BLaER1 treated with 17β-estradiol and CSF1 and Interleukin-3, amounts not matched to agents 10 nM and 100 nM (cell line): ENCODE measurements around the gene GNAQ.
A peak's percentile ranks its signal among the peaks of the same experiment; 100 is the strongest.

Source experiments
- H3K27ac ChIP-seq, 11 experiments: shearing (Covaris generic); formaldehyde crosslinking; 2 replicates each; pipeline ENCODE4 v1.8.1; 2022
- H3K27me3 ChIP-seq, 11 experiments: shearing (Covaris generic); formaldehyde crosslinking; 2 replicates each; pipeline ENCODE4 v1.8.1; 2022
- H3K36me3 ChIP-seq, 11 experiments: shearing (Covaris generic); formaldehyde crosslinking; 2 replicates each; pipeline ENCODE4 v1.8.1; 2022
- H3K4me1 ChIP-seq, 10 experiments: shearing (Covaris generic); formaldehyde crosslinking; 2 replicates each; pipeline ENCODE4 v1.8.1; 2022
- H3K4me2 ChIP-seq, 11 experiments: shearing (Covaris generic); formaldehyde crosslinking; 2 replicates each; pipeline ENCODE4 v1.8.1; 2022
- H3K4me3 ChIP-seq, 10 experiments: shearing (Covaris generic); formaldehyde crosslinking; 2 replicates each; pipeline ENCODE4 v1.8.1; 2022
- H3K9ac ChIP-seq, 11 experiments: shearing (Covaris generic); formaldehyde crosslinking; 2 replicates each; pipeline ENCODE4 v1.8.1; 2022
- H3K9me3 ChIP-seq, 11 experiments: shearing (Covaris generic); formaldehyde crosslinking; replicated peaks in 1 of 11; 2 replicates each; pipeline ENCODE4 v1.8.1; 2022
- H4K20me1 ChIP-seq, 11 experiments: shearing (Covaris generic); formaldehyde crosslinking; 2 replicates each; pipeline ENCODE4 v1.8.1; 2022
- Cebpa-rat ChIP-seq, 11 experiments: shearing (Covaris generic); IDR thresholded peaks; 2 replicates each; pipeline ENCODE4 v1.8.1; 2022

Gene GNAQ

DNA sequence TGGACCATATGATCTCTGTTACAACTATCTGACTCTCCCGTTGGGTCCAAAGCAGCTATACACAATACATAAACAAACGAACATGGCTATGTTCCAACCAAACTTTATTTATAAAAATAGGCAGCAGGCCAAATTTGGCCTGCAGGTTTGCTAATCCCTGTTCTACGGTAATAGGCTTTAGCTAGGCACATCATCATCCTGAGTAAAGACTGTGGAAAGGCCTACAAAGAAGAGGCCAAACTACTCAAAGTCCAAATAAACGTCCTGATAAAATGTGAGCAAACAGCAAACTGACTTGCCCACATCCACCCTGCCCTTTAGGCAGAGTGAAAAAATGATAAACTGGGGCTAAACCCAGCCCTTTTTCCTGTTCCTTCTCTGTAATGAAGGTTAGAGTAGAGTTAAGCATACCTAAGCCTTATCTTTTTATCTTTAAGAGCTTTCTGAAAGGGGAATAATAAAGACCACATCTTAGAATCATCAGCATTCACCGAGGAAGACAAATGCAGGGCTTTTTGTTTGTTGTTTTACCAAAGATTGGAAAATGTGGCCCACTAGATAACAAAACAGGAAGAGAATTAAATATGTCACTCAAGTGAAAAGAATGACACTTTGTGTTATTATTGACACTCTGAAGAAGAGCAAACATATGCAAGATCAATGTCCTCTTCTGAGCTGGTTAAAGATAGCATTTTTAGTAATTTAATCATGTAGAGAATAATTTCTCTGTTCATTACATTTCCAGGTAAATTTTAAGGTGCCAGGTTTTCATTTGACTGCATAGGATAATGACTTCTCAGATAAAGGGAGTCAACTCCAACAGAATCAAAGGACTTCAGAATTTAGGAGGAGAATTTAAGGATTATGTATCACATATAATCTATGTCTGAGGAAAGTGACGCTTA, 223.5 kb downstream of the GNAQ start:
- H3K36me3 ChIP-seq = peaks cover 10 to 93% (median 23%) of the 10 kb centered on the region in 11 experiments; a peak in 17 of 22 replicates
- H3K27ac ChIP-seq = no peak overlapping the region; a peak in 1 of 22 replicates
- H3K4me2 ChIP-seq = peak overlapping the region in 2 of 11 experiments; percentile 3 to 11; a peak in 3 of 22 replicates
- no peak for TF ChIP-seq Cebpa-rat (IDR thresholded peaks at IDR 0.05)
- H4K20me1 ChIP-seq = peaks cover 0 to 94% (median 0%) of the 10 kb centered on the region in 11 experiments; a peak in 4 of 22 replicates
- no peaks in the 10 kb centered on the region for H3K9me3 ChIP-seq
- H3K27me3 ChIP-seq = no peaks in the 10 kb centered on the region
- H3K9ac ChIP-seq = no peak overlapping the region
- no peak overlapping the region for H3K4me3 ChIP-seq
- H3K4me1 ChIP-seq = peaks cover 0 to 21% (median 0%) of the 10 kb centered on the region in 10 experiments; a peak in 5 of 20 replicates

DNA sequence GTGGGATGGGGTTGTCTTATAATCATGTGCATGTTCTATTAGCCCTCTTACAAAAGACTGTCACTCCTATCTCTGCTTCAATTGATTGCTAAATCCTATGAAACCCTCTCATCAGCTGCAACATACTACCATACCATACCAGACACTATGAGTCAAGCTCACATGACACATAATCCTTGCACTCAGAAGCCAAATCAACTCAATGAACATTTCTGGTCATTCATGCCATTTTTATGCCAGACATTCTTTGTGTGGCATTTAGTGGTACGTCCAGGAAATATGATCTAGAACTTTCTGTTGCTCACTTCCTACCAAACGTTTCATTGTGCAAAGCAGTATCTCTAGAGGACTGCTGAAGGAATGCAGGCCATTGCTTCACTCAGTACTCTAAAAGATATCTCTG, 224.3 kb downstream of the GNAQ start:
- Histone ChIP-seq H3K27ac (no peak overlapping the region; a peak in 1 of 22 replicates), H3K36me3 (peaks cover 10 to 92% (median 22%) of the 10 kb centered on the region in 11 experiments; a peak in 16 of 22 replicates)

DNA sequence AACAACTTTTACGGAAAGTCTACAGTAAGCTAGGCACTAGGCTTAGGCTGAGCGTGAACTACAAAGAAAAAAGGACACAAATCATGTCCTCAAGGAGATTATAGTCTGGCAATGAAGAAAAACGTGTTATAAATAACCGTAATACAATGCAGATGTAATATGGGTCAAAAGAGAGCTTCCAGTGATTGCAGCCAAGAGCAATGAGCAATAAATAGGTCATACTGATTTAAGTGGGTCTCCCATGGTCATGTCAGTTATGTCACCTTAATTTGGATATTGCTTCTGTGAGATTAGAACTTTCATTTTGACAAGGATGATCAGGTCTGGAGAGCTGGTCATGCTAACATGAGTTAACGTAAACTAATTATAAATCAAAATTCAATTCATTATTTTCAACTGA, 224.9 kb downstream of the GNAQ start:
- Histone ChIP-seq H3K4me2 (no peak overlapping the region), H3K9ac (no peak overlapping the region), H3K4me1 (peaks cover 0 to 21% (median 0%) of the 10 kb centered on the region in 10 experiments; a peak in 5 of 20 replicates), H4K20me1 (peaks cover 0 to 97% (median 0%) of the 10 kb centered on the region in 11 experiments; a peak in 4 of 22 replicates), H3K36me3 (peaks cover 8 to 92% (median 20%) of the 10 kb centered on the region in 11 experiments; a peak in 16 of 22 replicates), H3K4me3 (no peak overlapping the region), H3K27ac (no peak overlapping the region), H3K27me3 (no peaks in the 10 kb centered on the region), H3K9me3 (no peaks in the 10 kb centered on the region)
- TF ChIP-seq Cebpa-rat (IDR thresholded peaks at IDR 0.05) = no peak

More for the DNA sequence above, 224.3 kb downstream of the GNAQ start:
- peaks cover 0 to 21% (median 0%) of the 10 kb centered on the region in 10 experiments; a peak in 5 of 20 replicates for H3K4me1 ChIP-seq
- no peak overlapping the region for H3K4me3 ChIP-seq
- H3K9ac ChIP-seq = no peak overlapping the region
- no peaks in the 10 kb centered on the region for H3K27me3 ChIP-seq
- no peak for TF ChIP-seq Cebpa-rat (IDR thresholded peaks at IDR 0.05)
- no peaks in the 10 kb centered on the region for H3K9me3 ChIP-seq
- H4K20me1 ChIP-seq = peaks cover 0 to 97% (median 0%) of the 10 kb centered on the region in 11 experiments; a peak in 4 of 22 replicates
- peak overlapping the region in 2 of 11 experiments; percentile 3 to 11; a peak in 2 of 22 replicates for H3K4me2 ChIP-seq

DNA sequence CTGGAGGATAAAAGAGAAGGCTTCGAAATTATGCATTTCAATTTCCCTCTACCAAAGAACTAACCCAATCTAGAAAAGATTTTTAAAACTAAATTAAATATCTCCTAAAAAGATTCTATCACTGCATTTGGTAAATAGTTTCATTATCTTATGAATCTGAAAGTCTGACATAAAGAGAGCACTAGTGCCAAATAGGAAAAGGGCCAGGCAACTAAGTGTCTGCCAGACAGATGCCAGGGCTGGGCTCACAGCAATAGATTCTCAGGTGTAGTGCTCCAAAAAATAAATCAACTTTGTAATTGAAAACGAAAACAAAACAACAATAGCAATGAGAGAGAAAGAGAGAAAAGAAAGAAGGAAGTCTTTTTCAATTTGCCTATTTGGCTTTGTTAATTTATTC, 225.8 kb downstream of the GNAQ start:
- TF ChIP-seq Cebpa-rat (IDR thresholded peaks at IDR 0.05) = no peak
- H3K4me1 ChIP-seq = peaks cover 0 to 21% (median 0%) of the 10 kb centered on the region in 10 experiments; a peak in 5 of 20 replicates
- H3K4me2 ChIP-seq = no peak overlapping the region
- no peak overlapping the region for H3K27ac ChIP-seq
- H3K9ac ChIP-seq = no peak overlapping the region
- no peak overlapping the region for H3K4me3 ChIP-seq
- no peaks in the 10 kb centered on the region for H3K9me3 ChIP-seq
- H4K20me1 ChIP-seq = peaks cover 0 to 98% (median 0%) of the 10 kb centered on the region in 11 experiments; a peak in 4 of 22 replicates
- H3K36me3 ChIP-seq = peaks cover 2 to 94% (median 16%) of the 10 kb centered on the region in 11 experiments; a peak in 13 of 22 replicates
- no peaks in the 10 kb centered on the region for H3K27me3 ChIP-seq

DNA sequence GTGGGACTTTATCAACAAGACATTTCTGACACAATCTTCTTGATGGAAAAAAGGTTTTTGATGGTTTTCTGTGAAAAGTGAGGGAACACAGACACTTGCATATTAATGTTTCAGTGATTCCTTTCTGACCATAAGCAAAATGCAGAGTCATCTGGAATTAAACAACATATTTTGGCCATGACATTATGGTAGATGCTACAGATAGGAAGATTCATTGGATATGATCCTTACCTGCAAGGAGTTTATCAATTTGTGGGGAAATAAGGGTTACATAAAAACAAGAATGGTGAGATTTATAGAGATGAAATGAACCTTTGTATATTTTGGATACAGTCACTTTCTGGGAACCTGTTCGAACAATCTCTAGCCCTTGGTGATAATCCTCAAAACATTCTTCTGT, 228.2 kb downstream of the GNAQ start:
- Histone ChIP-seq H3K9me3 (no peaks in the 10 kb centered on the region), H3K27ac (no peak overlapping the region), H3K9ac (no peak overlapping the region), H3K36me3 (peaks cover 0 to 88% (median 4%) of the 10 kb centered on the region in 11 experiments; a peak in 7 of 22 replicates), H4K20me1 (peaks cover 0 to 93% (median 0%) of the 10 kb centered on the region in 11 experiments; a peak in 4 of 22 replicates), H3K4me2 (no peak overlapping the region), H3K4me3 (no peak overlapping the region), H3K4me1 (peaks cover 0 to 16% (median 0%) of the 10 kb centered on the region in 10 experiments; a peak in 5 of 20 replicates), H3K27me3 (no peaks in the 10 kb centered on the region)
- no peak for TF ChIP-seq Cebpa-rat (IDR thresholded peaks at IDR 0.05)

DNA sequence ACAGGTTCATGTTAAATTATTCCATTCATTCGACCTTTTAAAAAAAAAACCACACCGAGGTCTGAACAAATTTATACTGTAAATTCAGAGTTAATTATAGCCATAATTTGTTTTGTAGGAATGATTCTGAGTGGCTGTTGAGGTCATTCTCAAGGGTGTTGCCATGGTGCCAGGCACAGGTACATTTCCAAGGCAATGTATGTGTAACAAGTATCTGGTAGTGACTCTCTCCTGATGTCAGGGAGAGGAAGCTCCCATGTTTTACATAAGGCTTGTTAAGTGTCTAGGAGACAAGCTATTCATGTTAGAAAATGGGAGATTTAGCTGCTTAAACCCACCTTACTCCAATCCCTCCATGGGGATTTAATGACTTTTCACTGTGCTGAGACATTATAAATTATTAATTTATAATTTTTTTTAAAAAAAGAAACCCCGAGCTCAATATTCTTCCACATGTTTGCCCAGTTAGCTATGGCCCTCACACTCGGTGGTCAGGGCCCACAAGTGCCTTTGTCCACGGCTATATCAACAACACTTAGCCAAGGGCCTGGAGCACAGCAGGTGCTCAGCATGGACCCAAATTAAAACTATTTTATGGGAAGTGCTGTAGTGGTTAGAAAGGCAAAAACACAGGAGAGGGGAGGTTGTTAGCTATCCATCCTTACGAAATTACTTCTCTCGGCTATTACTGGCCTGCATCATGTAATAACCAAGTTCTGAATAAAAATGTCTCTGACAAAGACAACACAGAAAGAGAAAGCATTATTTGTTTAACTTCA, 228.9 kb downstream of the GNAQ start:
- H3K4me3 ChIP-seq = no peak overlapping the region
- no peaks in the 10 kb centered on the region for H3K9me3 ChIP-seq
- H3K27ac ChIP-seq = no peak overlapping the region
- no peak for TF ChIP-seq Cebpa-rat (IDR thresholded peaks at IDR 0.05)
- H3K9ac ChIP-seq = no peak overlapping the region
- H3K27me3 ChIP-seq = no peaks in the 10 kb centered on the region
- no peak overlapping the region for H3K4me2 ChIP-seq
- peaks cover 0 to 93% (median 0%) of the 10 kb centered on the region in 11 experiments; a peak in 4 of 22 replicates for H4K20me1 ChIP-seq
- H3K36me3 ChIP-seq = peaks cover 0 to 88% (median 3%) of the 10 kb centered on the region in 11 experiments; a peak in 6 of 22 replicates
- peaks cover 0 to 10% (median 0%) of the 10 kb centered on the region in 10 experiments; a peak in 5 of 20 replicates for H3K4me1 ChIP-seq

DNA sequence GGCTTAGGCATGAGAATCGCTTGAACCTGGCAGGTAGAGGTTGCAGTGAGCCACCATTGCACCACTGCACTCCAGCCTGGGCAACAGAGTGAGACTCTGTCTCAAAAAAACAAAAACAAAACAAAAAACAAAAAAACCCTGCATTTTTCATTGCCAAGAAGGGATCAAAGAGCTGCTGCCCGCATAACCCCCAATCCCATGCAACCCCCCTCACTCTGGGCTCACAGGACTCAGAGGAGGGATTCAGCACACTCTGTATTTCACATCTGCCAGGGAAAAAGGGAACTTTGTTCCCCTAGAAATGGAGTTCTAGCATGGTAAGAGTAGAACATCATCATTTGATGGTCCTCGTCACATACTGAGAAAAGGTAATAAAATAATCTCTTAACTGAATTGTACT, 229.5 kb downstream of the GNAQ start:
- Histone ChIP-seq H3K36me3 (peaks cover 0 to 90% (median 7%) of the 10 kb centered on the region in 11 experiments; a peak in 10 of 22 replicates), H3K27ac (no peak overlapping the region), H4K20me1 (peaks cover 0 to 94% (median 0%) of the 10 kb centered on the region in 11 experiments; a peak in 4 of 22 replicates), H3K4me2 (no peak overlapping the region), H3K9ac (no peak overlapping the region), H3K4me3 (no peak overlapping the region), H3K27me3 (no peaks in the 10 kb centered on the region), H3K9me3 (no peaks in the 10 kb centered on the region), H3K4me1 (peaks cover 0 to 3% (median 0%) of the 10 kb centered on the region in 10 experiments; a peak in 3 of 20 replicates)
- TF ChIP-seq Cebpa-rat (IDR thresholded peaks at IDR 0.05) = no peak

DNA sequence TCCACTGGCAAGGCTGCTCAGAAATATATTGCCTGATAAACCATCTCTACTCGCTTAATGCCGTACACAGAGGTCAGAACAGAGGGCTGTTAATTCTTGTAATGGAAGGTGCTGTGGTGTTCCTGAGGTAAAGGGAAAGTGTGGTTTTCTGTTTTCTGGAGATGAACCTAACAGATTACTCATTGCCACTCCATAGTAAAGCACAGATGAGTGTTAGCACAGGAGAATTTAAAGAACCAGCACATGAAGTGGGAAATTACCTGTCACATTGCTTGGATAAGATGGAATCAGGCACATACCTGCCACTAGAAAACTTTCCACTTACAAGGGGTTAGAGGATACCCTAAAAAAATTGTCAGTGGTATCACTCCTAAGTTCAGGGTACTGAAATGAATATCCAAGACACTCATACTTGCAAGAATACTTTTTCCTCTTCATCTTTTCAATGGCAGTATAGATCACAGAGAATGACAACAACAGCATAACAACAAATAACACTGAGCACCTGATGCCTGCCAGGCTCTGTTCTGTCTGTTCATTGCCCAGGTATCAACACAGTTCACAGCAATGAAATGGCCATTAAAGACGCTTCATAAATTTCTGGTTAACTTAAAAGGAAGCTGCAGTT, 230.6 kb downstream of the GNAQ start:
- Histone ChIP-seq H4K20me1 (peaks cover 0 to 94% (median 0%) of the 10 kb centered on the region in 11 experiments; a peak in 4 of 22 replicates), H3K27ac (no peak overlapping the region), H3K27me3 (no peaks in the 10 kb centered on the region), H3K4me3 (no peak overlapping the region), H3K9ac (no peak overlapping the region), H3K4me1 (no peaks in the 10 kb centered on the region), H3K4me2 (no peak overlapping the region), H3K36me3 (peaks cover 0 to 90% (median 4%) of the 10 kb centered on the region in 11 experiments; a peak in 12 of 22 replicates), H3K9me3 (no peaks in the 10 kb centered on the region)
- TF ChIP-seq Cebpa-rat (IDR thresholded peaks at IDR 0.05) = no peak
